ENCODE data around the gene QRICH1.
A peak's percentile ranks its signal among the peaks of the same experiment; 100 is the strongest.

The QRICH1 gene

GRCh38 chr3:49007771-49008528, 85.9 kb downstream of the QRICH1 start:
- Histone ChIP-seq H3K27ac (ENCODE audit: low read depth, low read length) (peak overlapping the region; percentile 99), H3K9ac (ENCODE audit: low read length) (peak overlapping the region; percentile 88), H3K4me3 (ENCODE audit: low read length) (peak overlapping the region; percentile 95), H3K4me1 (ENCODE audit: control insufficient read depth, insufficient read depth, low read length) (peaks cover 3% of the 10 kb centered on the region), H3K27me3 (ENCODE audit: control insufficient read depth, insufficient read depth, low read length) (no peaks in the 10 kb centered on the region), H3K36me3 (ENCODE audit: control insufficient read depth, insufficient read depth, low read length) (peaks cover 9% of the 10 kb centered on the region)

- Histone ChIP-seq H3K4me3 (ENCODE audit: low read length) (peak within 1 kb of the TSS; percentile 95), H3K4me1 (ENCODE audit: control insufficient read depth, insufficient read depth, low read length) (peaks cover 3% of the 10 kb centered on the region), H3K27ac (ENCODE audit: low read depth, low read length) (peak within 1 kb of the TSS; percentile 99), H3K9ac (ENCODE audit: low read length) (peak within 1 kb of the TSS; percentile 88), H3K27me3 (ENCODE audit: control insufficient read depth, insufficient read depth, low read length) (no peaks in the 10 kb centered on the region), H3K36me3 (ENCODE audit: control insufficient read depth, insufficient read depth, low read length) (peaks cover 9% of the 10 kb centered on the region)
These were observed 86.7 kb downstream of the QRICH1 start, which contains the start of gene WDR6 for GRCh38 chr3:49007068-49007770. Gene WDR6 (plus strand): TSS chr3:49007391. CDS start chr3:49007432, 41 bp downstream.

GRCh38 chr3:49006408-49007067, 87.3 kb downstream of the QRICH1 start:
- H3K27ac ChIP-seq (ENCODE audit: low read depth, low read length): peak overlapping the region; percentile 99
- H3K4me3 ChIP-seq (ENCODE audit: low read length): peak overlapping the region; percentile 95

GRCh38 chr3:49005998-49006397, 87.9 kb downstream of the QRICH1 start:
- no peaks in the 10 kb centered on the region for H3K27me3 ChIP-seq (ENCODE audit: control insufficient read depth, insufficient read depth, low read length)
- no peak overlapping the region for H3K9ac ChIP-seq (ENCODE audit: low read length)
- peaks cover 3% of the 10 kb centered on the region for H3K4me1 ChIP-seq (ENCODE audit: control insufficient read depth, insufficient read depth, low read length)
- no peaks in the 10 kb centered on the region for H3K36me3 ChIP-seq (ENCODE audit: control insufficient read depth, insufficient read depth, low read length)
- H3K27ac ChIP-seq (ENCODE audit: low read depth, low read length): peak overlapping the region; percentile 99
- peak overlapping the region; percentile 95 for H3K4me3 ChIP-seq (ENCODE audit: low read length)

More at GRCh38 chr3:49006408-49007067, 87.3 kb downstream of the QRICH1 start:
- peaks cover 3% of the 10 kb centered on the region for H3K4me1 ChIP-seq (ENCODE audit: control insufficient read depth, insufficient read depth, low read length)
- peaks cover 2% of the 10 kb centered on the region for H3K36me3 ChIP-seq (ENCODE audit: control insufficient read depth, insufficient read depth, low read length)
- peak overlapping the region; percentile 54 for H3K9ac ChIP-seq (ENCODE audit: low read length)
- H3K27me3 ChIP-seq (ENCODE audit: control insufficient read depth, insufficient read depth, low read length): no peaks in the 10 kb centered on the region

- Histone ChIP-seq H3K36me3 (ENCODE audit: control insufficient read depth, insufficient read depth, low read length) (no peaks in the 10 kb centered on the region), H3K4me3 (ENCODE audit: low read length) (no peak overlapping the region), H3K4me1 (ENCODE audit: control insufficient read depth, insufficient read depth, low read length) (peaks cover 3% of the 10 kb centered on the region), H3K27me3 (ENCODE audit: control insufficient read depth, insufficient read depth, low read length) (no peaks in the 10 kb centered on the region), H3K27ac (ENCODE audit: low read depth, low read length) (no peak overlapping the region), H3K9ac (ENCODE audit: low read length) (no peak overlapping the region)
These were observed 88.6 kb downstream of the QRICH1 start for GRCh38 chr3:49005303-49005680.

- Histone ChIP-seq H3K9ac (ENCODE audit: low read length) (no peak overlapping the region), H3K27ac (ENCODE audit: low read depth, low read length) (no peak overlapping the region), H3K27me3 (ENCODE audit: control insufficient read depth, insufficient read depth, low read length) (no peaks in the 10 kb centered on the region), H3K36me3 (ENCODE audit: control insufficient read depth, insufficient read depth, low read length) (no peaks in the 10 kb centered on the region), H3K4me3 (ENCODE audit: low read length) (no peak overlapping the region), H3K4me1 (ENCODE audit: control insufficient read depth, insufficient read depth, low read length) (peaks cover 3% of the 10 kb centered on the region)
These were observed 89.2 kb downstream of the QRICH1 start for GRCh38 chr3:49004352-49005302.

- H3K36me3 ChIP-seq (ENCODE audit: control insufficient read depth, insufficient read depth, low read length): peaks cover 2% of the 10 kb centered on the region
- H3K27ac ChIP-seq (ENCODE audit: low read depth, low read length): no peak overlapping the region
- H3K4me3 ChIP-seq (ENCODE audit: low read length): no peak overlapping the region
- no peak overlapping the region for H3K9ac ChIP-seq (ENCODE audit: low read length)
- no peaks in the 10 kb centered on the region for H3K27me3 ChIP-seq (ENCODE audit: control insufficient read depth, insufficient read depth, low read length)
- H3K4me1 ChIP-seq (ENCODE audit: control insufficient read depth, insufficient read depth, low read length): no peaks in the 10 kb centered on the region
These were observed 92.7 kb downstream of the QRICH1 start for GRCh38 chr3:49001155-49001554.

GRCh38 chr3:48999085-48999858, 94.6 kb downstream of the QRICH1 start:
- Histone ChIP-seq H3K27me3 (ENCODE audit: control insufficient read depth, insufficient read depth, low read length) (no peaks in the 10 kb centered on the region), H3K36me3 (ENCODE audit: control insufficient read depth, insufficient read depth, low read length) (peaks cover 2% of the 10 kb centered on the region), H3K4me3 (ENCODE audit: low read length) (no peak overlapping the region), H3K27ac (ENCODE audit: low read depth, low read length) (no peak overlapping the region), H3K9ac (ENCODE audit: low read length) (no peak overlapping the region), H3K4me1 (ENCODE audit: control insufficient read depth, insufficient read depth, low read length) (no peaks in the 10 kb centered on the region)

- Histone ChIP-seq H3K4me1 (ENCODE audit: control insufficient read depth, insufficient read depth, low read length) (no peaks in the 10 kb centered on the region), H3K4me3 (ENCODE audit: low read length) (no peak overlapping the region), H3K9ac (ENCODE audit: low read length) (no peak overlapping the region)
These were observed 95.9 kb downstream of the QRICH1 start for GRCh38 chr3:48997714-48998637.

GRCh38 chr3:48997102-48997635, 96.7 kb downstream of the QRICH1 start:
- Histone ChIP-seq H3K27me3 (ENCODE audit: control insufficient read depth, insufficient read depth, low read length) (no peaks in the 10 kb centered on the region), H3K4me3 (ENCODE audit: low read length) (no peak overlapping the region), H3K9ac (ENCODE audit: low read length) (no peak overlapping the region), H3K27ac (ENCODE audit: low read depth, low read length) (no peak overlapping the region), H3K4me1 (ENCODE audit: control insufficient read depth, insufficient read depth, low read length) (no peaks in the 10 kb centered on the region), H3K36me3 (ENCODE audit: control insufficient read depth, insufficient read depth, low read length) (peaks cover 2% of the 10 kb centered on the region)

More at GRCh38 chr3:48997714-48998637, 95.9 kb downstream of the QRICH1 start:
- Histone ChIP-seq H3K27ac (ENCODE audit: low read depth, low read length) (no peak overlapping the region), H3K27me3 (ENCODE audit: control insufficient read depth, insufficient read depth, low read length) (no peaks in the 10 kb centered on the region), H3K36me3 (ENCODE audit: control insufficient read depth, insufficient read depth, low read length) (peaks cover 2% of the 10 kb centered on the region)

Data from rectal smooth muscle tissue (tissue), 1 donor.